GM15510 (cell line): ENCODE data around the gene RBMS3.

Experiments used
- POLR2A ChIP-seq: IDR thresholded peaks from 3 replicates; pipeline ENCODE4 v1.6.1; 2011; ENCODE audit warnings: borderline replicate concordance; ENCODE audit not compliant: insufficient read length; ENCODE audit errors: extremely low read depth

Gene RBMS3

DNA sequence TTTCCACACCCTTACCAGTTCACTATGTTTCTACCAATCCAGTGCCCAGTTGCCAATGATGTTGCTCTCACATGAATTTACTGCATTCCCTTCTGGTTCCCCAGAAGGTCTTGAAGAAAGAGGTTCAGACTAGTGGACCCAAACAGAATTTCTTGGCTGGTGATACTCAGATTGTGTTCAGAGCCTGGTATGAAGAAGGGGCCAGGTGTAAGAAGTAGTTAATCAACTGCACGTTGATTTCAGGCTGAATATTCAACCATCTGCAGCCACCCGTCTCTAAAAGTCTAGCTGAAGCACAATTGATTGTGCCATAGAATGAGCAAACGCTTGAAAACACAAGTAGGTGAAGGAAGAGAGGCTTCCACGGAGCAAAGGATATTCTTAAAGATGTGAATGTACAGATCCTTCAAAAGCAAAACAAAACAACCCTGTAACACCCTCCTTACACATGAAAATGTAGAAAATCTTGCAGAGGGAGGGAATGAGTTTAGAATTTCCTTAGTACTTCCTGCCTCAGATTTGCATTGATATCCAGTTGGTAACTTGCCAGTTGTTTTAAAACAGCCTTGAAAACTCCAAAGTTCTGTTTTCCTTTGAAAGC is 4.7 kb downstream of the RBMS3 start:
- TF ChIP-seq POLR2A, result no peak

DNA sequence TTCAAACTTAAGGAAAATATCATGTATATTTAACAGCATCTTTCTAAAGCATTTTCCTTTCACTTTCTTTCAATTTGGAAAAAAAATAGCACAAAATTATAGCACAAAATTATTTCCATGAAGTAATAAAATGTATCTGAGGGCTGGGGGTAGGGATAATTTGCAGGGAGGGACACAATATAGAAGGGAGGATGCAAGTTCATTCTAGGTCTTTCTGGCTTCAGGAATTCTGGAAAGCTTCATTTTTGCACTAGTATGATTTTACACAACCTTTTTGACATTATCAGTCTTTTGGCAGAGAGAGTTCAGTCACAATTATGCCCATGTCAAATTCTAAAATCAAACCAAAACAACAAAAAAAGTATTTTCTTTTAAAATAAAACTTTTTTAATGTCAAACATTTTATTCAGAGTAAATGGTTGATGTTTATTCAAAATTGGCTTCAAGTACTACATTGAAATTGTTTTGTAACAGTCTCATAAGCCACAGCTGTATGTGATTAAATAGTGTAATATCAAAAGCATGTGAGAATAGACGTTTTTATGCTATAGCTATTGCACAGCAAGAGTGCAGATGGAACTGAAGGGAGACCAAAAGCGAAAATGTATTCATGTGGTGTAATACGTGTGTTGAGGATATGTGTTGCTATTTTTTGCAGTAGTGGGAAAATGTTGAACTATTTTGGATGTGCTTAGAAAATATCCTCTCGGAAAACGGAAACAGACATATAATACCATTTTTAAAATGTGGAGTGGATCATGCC is 5.8 kb downstream of the RBMS3 start:
- no peak for TF ChIP-seq POLR2A

DNA sequence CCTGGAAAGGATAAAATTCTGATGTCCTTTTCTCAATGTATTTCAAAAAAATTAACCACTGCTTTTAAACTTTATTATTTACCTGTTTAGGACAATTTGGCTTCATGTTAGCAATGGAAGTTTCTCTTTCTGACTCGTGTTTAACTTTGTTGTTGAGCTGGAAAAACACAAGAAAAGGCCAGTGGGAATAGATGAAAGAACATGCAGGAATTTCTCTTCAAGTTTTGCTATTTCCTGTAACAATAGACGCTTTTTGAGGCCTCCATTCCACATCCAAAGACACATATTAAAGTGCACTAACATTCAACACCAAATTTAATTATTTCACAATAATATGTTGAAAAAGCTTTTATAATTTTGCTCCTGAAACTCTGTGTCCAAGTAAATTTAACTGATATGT is 9.7 kb downstream of the RBMS3 start:
- TF ChIP-seq POLR2A, result no peak

GRCh38 chr3:29291260-29291981 is 10.6 kb downstream of the RBMS3 start:
- TF ChIP-seq POLR2A, result no peak

DNA sequence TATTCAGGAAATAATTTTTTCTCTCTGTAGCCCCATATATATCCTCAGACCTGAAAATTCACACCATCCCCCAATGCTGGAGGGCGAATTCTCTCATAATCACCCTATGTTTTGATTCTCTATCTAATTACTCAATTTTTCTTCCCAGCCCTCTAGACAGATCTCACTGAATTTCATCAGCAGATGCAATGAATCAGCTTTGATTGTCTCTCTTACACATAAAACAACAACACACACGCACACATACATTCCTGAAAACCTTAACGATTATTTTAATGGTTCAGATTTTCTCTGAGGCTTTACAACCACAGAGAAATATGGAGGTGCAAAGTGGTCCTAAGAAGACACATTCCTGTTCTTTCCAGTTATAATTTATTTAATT is 11.1 kb downstream of the RBMS3 start:
- TF ChIP-seq POLR2A, result no peak

- TF ChIP-seq POLR2A, result no peak
These were observed 12.6 kb downstream of the RBMS3 start for GRCh38 chr3:29293421-29293820.

GRCh38 chr3:29297998-29298397 is 17.1 kb downstream of the RBMS3 start:
- TF ChIP-seq POLR2A, result no peak

GRCh38 chr3:29301332-29302019 is 20.6 kb downstream of the RBMS3 start:
- no peak for TF ChIP-seq POLR2A

DNA sequence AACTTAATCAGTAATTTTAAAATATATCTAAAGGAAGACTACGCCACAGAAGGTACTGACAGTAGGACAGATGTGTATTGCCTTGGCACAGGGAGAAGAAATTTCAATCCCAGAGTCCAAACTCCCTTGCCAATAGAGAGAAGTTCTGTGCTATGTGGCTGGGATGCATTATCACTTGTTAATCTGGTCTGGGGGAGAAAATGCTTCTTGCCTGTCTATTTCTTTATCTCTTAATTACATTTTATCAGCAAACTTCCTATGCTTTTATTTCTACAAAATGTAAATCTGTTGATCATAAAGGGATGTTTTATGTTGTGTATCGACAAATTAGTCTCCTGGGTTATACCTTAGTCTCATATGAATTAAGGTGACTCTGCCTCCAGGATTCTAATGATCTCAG is 21.7 kb downstream of the RBMS3 start:
- no peak for TF ChIP-seq POLR2A

DNA sequence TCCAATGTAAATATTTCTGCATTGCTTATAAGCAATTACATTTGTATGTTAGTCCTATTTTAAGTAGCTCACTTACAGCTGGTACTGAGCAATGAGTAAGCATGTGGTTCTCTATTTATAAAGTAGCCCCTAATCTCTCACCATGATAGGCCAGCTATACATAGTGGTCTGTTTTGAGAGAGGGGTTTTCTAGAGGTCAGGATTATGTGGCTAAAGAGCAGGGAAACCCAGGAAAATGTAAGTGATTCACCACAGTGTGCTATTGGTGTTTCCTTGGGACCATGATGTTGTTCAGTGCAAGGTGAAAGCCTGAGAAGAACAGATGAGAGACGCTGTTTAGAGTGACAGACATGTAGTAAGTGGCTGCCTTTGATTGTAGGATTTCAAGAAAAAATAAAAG is 26.4 kb downstream of the RBMS3 start:
- no peak for TF ChIP-seq POLR2A

DNA sequence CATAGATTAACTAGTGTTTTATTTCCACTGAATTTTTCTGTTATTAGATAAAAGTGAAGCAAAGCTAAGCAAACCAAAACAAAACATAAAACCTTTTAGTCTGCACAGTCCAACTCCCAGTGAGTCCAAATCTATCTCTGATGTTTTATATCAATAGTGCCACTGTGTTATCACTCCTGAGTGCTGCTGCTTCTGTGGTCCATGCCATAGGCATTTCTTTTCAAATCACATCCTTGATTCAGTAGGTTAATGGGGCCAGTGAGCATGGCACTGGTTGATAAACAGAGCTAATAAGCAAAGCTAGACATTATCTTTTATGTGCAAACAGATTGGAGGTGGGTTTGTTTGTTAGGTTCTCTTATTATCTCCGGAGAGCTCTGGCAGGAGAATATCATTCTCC is 30.0 kb downstream of the RBMS3 start:
- TF ChIP-seq POLR2A, result no peak

DNA sequence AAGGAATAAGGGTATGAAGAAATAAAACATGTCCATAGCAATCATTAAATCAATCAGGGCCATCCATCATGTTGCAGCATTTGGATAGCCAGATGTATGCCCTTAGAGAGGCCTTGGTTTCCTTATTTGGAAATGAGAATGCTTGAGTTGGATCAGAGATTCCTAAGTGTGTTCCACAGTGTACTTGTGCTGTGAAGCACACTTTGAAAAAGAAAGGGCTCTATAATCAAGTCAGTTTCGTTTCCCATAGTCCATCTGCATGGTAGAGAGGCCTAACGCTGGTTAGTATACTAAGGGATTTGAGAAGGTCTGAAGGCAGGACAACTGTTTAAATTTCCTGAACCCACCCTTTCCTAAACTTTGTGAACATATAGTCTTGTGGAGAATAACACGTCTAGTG is 30.9 kb downstream of the RBMS3 start:
- no peak for TF ChIP-seq POLR2A

GRCh38 chr3:29312395-29312794 is 31.5 kb downstream of the RBMS3 start:
- no peak for TF ChIP-seq POLR2A

GRCh38 chr3:29312960-29313452 is 32.1 kb downstream of the RBMS3 start:
- no peak for TF ChIP-seq POLR2A
